ENCODE results near the gene KCNJ6.

Gene KCNJ6

DNA sequence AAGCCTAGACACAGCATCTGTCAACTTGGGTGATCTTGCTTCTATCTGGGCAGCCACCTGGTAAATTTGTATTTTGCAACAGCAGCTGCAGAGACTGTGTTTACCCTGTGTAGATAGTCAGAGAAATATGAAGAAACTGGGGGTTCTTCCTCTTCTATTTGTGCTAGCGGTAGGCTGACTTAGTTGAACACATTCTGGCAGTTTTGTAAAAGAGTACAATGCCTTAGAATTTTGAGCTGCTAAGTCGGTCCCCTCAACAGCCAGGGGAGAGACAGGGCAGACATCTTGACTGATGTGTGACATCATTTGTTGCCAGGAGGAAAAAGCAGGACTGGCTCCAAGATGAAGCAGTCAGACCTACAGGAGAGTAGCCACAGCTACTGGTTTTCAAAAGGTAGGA, 53.7 kb downstream of the KCNJ6 start:
- no peak for DNase-seq

DNA sequence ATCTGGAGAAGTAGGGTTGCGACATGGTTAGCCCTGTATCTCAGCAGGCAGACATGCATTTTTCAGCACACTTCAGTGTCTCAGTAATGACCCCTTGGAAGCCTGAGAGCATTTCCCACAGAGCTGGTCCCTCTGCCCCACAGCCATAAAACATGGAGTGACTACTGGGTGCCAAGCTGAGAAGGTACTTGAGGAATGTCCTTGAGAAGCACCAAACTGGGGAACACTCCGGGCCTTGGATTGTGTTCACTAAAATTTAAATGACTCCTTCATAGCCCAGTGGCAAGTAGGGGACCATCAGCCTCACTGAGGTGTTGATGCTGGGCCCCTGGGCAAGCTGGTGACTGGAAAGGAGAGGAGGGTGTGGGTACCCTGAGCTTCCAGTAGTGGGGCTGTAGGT, 54.7 kb downstream of the KCNJ6 start:
- no peak for DNase-seq

GRCh38 chr21:37860416-37860815, 55.8 kb downstream of the KCNJ6 start:
- no peak for DNase-seq

DNA sequence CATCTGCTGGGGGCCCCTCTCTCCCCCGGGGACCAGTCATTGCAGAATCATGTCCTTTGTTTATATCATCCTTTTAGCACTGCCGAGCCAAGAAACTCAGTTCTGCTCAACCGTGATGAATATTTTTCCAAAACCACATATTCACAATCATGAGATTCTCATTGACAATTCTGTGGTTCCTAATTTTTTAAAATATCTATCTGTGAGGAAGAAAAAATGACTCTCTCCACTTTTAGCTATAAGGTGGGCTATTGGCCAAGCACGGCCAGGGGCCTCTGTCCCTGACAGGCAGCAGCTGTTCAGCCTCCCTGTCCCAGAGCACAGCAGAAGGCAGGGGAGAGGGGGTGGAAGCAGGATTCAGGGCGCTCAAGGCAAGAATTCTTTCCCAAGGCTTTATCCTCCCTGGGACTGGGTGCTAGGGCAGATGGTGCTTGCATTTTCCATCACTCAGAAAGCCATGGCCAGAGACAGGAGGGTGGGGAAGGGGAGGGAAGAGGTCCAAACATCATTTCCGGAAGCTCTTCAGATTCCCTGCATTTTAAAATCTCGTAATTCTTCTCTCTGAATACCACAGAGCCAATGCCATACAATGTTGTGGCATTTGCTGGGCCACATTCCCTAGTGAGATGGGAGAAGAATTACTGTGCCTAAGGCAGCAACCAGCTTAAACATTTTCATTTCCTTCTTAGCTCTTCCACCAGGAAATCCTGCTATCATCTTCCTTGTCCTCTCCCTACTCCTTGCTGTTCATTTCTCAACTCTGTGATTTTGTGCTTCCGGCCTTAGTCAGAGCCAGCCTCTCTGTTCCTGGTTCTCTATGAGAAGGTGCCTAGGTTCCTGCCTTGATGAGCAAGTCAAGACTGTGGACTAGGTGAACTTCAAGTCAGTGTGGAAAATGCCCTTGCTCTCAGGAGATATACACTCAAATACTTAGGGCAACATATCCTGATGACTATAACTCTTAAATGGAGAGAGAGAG, 60.3 kb downstream of the KCNJ6 start:
- DNase-seq, result no peak

DNA sequence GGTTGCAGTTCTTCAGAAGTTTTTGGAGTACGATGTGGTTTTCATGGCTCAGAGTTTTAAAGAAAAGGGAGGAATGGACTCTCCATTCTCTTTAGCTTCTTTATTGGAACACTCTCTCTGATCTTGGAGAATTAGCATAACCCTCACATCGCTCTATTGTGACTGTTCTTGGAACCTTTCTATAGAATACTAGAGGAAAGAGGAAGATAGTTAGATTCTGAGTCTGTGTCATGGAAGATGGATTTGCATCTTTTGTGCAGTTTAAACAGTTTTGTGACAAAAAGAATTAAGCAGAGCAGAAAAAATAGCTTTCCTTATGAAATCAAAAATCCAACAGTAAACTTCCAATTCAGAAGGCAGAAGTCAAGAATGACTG, 61.0 kb downstream of the KCNJ6 start:
- no peak for DNase-seq

DNA sequence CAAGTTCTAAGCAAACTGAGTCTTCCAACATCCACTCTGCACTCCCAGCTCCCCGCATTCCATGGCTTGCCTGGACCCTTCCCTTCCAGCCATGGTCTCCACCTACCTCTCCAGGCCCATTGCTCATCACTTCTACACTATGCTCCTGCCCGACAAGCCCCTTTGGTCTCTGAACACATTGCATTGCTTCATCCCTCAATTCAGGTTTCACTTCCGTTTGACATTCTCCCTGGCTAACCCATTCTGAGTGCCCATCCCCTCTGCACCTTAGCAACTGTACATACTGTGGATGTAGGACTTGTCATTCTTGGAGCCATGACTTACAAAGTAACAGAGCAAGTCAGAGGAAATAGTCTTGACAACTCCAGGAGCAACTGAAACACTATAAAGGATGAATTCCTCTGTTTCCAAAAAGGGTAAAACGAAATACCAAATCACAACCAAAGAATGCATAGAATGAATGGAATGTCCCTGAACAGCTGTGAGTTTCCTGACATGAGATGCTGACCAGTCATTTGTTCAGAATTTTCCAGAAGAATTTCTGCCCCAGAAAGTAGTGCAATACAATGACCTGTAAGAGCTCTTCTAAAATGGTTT, 66.7 kb downstream of the KCNJ6 start:
- no peak for DNase-seq

- no peak for DNase-seq
Observed at GRCh38 chr21:37848721-37849490, 67.4 kb downstream of the KCNJ6 start.

- DNase-seq, result no peak
Observed at GRCh38 chr21:37845535-37845934, 70.7 kb downstream of the KCNJ6 start.

GRCh38 chr21:37843191-37843590, 73.1 kb downstream of the KCNJ6 start:
- DNase-seq, result no peak

GRCh38 chr21:37842163-37842919, 73.9 kb downstream of the KCNJ6 start:
- DNase-seq, result no peak

DNA sequence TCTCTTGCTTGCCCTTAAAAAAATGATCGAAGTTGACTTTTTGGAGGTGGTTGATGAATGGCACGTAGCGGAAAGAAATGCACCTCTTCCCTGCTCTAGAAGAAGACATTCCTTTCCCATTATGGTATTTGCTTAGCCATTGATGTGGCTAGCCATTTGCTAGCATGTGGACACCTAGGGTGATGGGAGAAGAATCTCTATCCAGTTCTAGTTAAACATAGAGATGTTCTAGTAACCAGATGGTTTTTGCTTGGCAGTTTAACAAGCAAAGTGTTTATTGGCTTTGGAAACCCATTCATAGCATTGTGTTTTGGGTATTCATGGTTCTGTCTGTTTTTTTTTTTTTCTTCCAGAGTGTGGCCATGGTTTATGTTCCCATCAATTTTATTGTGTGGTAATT, 78.9 kb downstream of the KCNJ6 start:
- DNase-seq, result no peak

DNA sequence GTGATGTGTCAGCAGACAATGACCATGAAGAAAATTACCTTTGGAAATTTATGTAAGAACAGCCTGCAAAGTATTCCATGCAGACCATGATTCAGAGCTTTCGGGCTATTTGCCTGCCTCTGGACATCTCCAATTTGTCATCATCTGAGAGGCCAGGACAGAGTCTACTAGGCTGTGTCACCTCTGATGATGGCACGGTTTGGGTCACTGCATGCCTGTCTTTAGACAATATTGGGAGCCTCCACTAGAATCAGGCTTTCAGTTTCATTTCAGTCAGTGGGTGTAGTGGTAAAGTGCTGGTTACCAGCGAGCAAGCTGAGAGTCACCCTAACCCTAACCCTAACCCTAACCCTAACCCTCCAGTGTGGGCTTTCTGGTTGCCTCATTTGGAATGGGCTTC, 80.8 kb downstream of the KCNJ6 start:
- no peak for DNase-seq

DNA sequence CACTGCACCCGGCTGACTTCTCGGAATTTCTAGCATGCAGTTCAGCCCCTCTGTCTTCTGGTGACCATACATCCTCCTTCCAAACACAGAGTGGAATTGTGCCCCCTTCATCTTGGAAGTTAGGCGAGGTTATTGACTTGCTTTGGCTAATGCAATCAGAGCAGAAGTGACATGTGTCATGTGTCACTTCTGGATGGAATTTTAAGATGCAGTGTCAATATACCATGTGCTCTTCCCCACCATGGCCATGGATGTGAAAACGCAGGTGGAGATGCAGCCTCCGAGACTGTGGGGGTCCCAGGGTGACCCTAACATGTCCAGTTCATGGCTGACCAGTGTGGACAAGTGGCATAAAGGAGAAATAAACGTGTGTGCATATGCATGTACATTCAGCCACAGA, 83.0 kb downstream of the KCNJ6 start:
- DNase-seq, result no peak

DNA sequence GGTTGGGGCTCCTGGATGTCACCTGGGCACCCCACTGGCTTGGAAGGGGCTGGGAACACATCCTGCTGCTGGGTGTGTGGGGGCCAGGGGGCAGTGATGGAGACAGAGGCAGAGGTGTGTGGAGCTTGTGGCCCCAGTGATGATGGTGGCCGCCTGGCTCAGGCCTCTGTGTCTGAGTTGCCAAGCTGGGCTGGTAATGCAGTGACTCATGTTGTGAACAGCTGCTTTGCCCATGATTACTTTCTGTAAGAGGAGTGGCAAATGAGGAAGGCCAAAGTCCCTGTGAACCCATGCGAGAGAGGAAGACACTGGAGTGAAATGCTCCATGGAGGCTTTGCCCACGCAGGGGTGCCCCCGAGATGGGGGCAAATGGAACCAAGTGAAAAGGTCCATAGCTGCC, 86.8 kb downstream of the KCNJ6 start:
- DNase-seq, result no peak

DNA sequence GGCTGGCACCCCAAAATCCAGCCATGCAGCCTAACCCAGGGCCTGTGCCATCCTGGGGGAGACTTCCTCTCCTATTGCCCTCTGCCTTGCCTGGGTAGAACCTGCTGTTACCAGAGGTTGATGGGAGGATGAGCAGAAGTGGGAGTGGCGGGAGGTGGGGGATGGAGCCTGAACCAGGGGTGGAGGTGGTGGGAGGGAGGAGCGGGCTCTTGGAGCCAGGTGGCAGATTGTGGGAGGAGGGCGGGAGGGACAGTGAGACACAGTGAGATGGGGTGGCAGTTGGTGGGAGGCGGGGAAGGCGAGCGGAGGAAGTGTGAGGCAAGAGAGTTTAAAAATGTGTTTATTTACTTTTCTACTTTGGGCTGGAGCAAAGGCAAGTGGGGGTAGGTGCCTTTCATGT, 87.3 kb downstream of the KCNJ6 start:
- no peak for DNase-seq

DNA sequence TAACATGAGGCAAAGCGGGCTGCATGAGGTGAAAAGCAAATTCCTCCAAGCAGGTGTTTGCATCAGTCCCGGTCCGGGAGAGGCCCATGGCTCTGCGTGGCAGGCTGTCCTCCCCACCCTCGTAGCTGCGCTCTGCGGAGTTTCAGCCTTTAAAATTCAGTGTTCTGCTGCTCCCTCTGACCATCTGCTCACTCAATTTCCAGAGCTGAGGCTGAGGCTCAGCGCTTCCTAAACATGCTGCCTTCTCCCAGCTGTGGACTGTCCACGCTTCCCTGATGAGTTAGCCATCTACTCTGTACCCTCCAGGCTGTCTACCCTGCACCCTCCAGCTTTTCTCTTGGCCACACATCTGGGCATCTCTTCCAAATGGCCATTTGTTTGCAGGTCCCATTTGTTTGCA, 87.7 kb downstream of the KCNJ6 start:
- no peak for DNase-seq

DNA sequence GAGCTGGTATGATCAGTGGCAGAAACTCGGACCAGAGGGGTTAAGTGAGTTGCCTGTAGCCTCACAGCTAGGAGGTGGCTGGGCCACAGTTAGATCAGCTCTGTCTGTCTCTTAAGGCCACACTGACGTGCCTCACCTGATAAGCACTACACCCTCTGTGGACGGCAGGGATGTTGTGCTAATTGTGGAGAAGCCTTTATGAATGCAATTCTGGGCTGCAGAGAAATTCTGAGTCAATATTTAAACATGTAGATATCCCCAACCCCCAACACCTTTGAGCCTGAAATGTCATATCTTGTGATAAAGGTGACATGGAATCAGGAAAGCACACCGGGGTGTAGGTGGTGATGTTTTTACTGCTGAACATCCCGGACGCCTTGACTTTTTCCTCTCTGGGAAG, 88.3 kb downstream of the KCNJ6 start:
- DNase-seq, result no peak

DNA sequence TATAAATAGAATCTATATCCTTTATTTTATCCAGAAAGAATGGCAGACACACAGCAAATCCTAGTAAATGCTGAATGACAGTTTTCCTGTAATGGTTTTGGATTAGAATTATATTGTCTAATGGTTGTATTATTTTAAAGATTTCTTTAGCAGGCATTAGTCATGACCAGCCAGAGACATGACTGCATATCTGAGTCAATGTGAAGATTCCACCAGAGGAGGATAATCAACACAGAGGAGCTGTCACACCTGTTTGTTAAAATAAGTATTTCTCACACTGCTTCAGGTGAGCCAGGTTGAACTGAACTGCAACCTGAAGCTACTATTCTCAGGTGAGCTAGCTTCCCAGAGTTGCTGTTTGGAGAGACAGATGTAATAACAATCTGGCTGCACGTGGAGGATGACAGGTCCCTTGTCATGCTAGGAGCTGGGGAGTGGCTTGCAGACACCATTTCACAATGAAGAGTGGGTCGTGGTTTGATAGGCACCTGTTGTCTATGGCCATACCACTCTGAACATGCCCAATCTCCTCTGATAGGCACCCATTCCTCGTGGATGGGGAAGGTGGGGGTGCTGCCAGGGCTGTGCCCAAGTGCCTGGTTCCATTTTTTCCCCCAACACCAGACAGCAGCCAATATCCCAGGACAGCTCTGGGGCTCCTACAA, 94.3 kb downstream of the KCNJ6 start:
- no peak for DNase-seq

GRCh38 chr21:37821092-37821491, 95.2 kb downstream of the KCNJ6 start:
- no peak for DNase-seq

DNA sequence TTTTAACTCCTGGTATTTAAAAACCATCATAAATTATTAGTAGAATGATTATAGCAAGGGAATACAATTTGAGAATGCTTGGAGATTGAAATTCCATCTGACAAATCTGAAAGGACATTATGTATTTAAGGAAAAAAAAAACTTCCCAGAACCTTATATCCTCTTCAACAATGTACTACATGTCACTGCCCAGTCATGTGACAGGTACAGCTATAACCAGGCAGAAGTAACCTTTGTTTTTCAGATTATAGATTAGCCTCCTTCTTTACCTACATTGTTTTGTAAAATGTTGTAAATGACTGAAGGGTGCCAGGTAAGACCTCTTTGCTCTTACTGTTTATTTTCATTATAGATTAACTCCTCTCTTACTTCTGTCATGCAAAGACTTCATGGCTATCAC, 96.9 kb downstream of the KCNJ6 start:
- DNase-seq, result no peak

GRCh38 chr21:37817242-37817641, 99.0 kb downstream of the KCNJ6 start:
- no peak for DNase-seq

GRCh38 chr21:37815893-37816292, 100.4 kb downstream of the KCNJ6 start:
- no peak for DNase-seq

All from stimulated activated naive CD4-positive, alpha-beta T cell (primary cell).